Activated CD4-positive, alpha-beta T cell treated with anti-CD3 and anti-CD28 coated beads, Interleukin-2, amount 10 ng/mL, durations not matched to agents 24 days and 14 days (primary cell): ENCODE results near the gene TAF11L14. TPM values are rescaled to one million over a fixed set of nuclear protein-coding genes. Genes with fewer than 3 reads are reported as not detected.
"Not testable (repeated sequence)": the region's sequence is repeated elsewhere in the genome, so short reads cannot be mapped to it uniquely, and the experiment has no call there.

Experiments
- DNase-seq: peaks from one replicate; pipeline ENCODE4 v3.0.0; 2022
- H3K27ac Mint-ChIP-seq: one replicate; pipeline ENCODE4 v1.8.0; 2022; ENCODE audit warnings: mild to moderate bottlenecking, mixed read lengths
- H3K27me3 Mint-ChIP-seq: one replicate; pipeline ENCODE4 v1.8.0; 2022; ENCODE audit warnings: mixed read lengths
- H3K36me3 Mint-ChIP-seq: one replicate; pipeline ENCODE4 v1.8.0; 2022; ENCODE audit warnings: low read depth, mild to moderate bottlenecking, mixed read lengths
- H3K4me1 Mint-ChIP-seq: one replicate; pipeline ENCODE4 v1.8.0; 2021; ENCODE audit warnings: mixed read lengths
- H3K4me3 Mint-ChIP-seq: one replicate; pipeline ENCODE4 v1.8.0; 2022; ENCODE audit warnings: mild to moderate bottlenecking, moderate library complexity, mixed read lengths
- H3K9me3 Mint-ChIP-seq: one replicate; pipeline ENCODE4 v1.8.0; 2021; ENCODE audit warnings: mixed read lengths
- intact Hi-C: fragments of 100-400 bp; cut with micrococcal nuclease; formaldehyde crosslinking; loops from one replicate; pipeline ENCODE4 v1.15.1; 2023
- total RNA-seq: library from RNA; stranded (reverse); gene quantifications from 2 replicates; pipeline ENCODE4 v1.2.3, GENCODE V29; 2022

Gene TAF11L14
- not detected in 2 replicates for total RNA-seq

- Mint-ChIP-seq H3K27ac (no peak within 1 kb of the TSS), H3K27me3 (no peaks in the 10 kb centered on the region), H3K4me1 (no peaks in the 10 kb centered on the region), H3K36me3 (no peaks in the 10 kb centered on the region), H3K9me3 (peaks cover 12% of the 10 kb centered on the region), H3K4me3 (no peak within 1 kb of the TSS)
- DNase-seq: no peak
- intact Hi-C loops: no loop called here
Observed at GRCh38 chr5:17634160-17634559, at the start of gene TAF11L14. Gene TAF11L14, plus strand, starts transcription at chr5:17634460.

GRCh38 chr5:17585658-17586057 is 48.6 kb upstream of the TAF11L14 start, which contains the start of gene TAF11L7:
Gene TAF11L7, minus strand, starts transcription at chr5:17585758.
- not testable (repeated sequence) for H3K4me3 Mint-ChIP-seq, DNase-seq

GRCh38 chr5:17590860-17591259 is 43.4 kb upstream of the TAF11L14 start, which contains the start of gene TAF11L8:
Gene TAF11L8, minus strand, starts transcription at chr5:17590960.
- intact Hi-C loops, H3K36me3 Mint-ChIP-seq, H3K27ac Mint-ChIP-seq, H3K4me3 Mint-ChIP-seq, H3K27me3 Mint-ChIP-seq, DNase-seq, H3K4me1 Mint-ChIP-seq, H3K9me3 Mint-ChIP-seq: not testable (repeated sequence)

More at GRCh38 chr5:17585658-17586057, 48.6 kb upstream of the TAF11L14 start, which contains the start of gene TAF11L7:
- H3K4me1 Mint-ChIP-seq, H3K27me3 Mint-ChIP-seq, H3K9me3 Mint-ChIP-seq, H3K27ac Mint-ChIP-seq, intact Hi-C loops, H3K36me3 Mint-ChIP-seq: not testable (repeated sequence)

- intact Hi-C loops, H3K4me1 Mint-ChIP-seq, H3K27me3 Mint-ChIP-seq, H3K36me3 Mint-ChIP-seq, H3K27ac Mint-ChIP-seq, H3K4me3 Mint-ChIP-seq, H3K9me3 Mint-ChIP-seq: not testable (repeated sequence)
- peak; percentile 28 for DNase-seq
Observed at GRCh38 chr5:17594255-17594654, 40.0 kb upstream of the TAF11L14 start, which contains the start of gene TAF11L9. Gene TAF11L9, minus strand, starts transcription at chr5:17594394.

GRCh38 chr5:17597728-17598127 is 36.5 kb upstream of the TAF11L14 start, which contains the start of gene TAF11L10:
Gene TAF11L10, minus strand, starts transcription at chr5:17597828.
- intact Hi-C loops, H3K9me3 Mint-ChIP-seq, H3K4me3 Mint-ChIP-seq, H3K27ac Mint-ChIP-seq, H3K4me1 Mint-ChIP-seq, DNase-seq, H3K36me3 Mint-ChIP-seq, H3K27me3 Mint-ChIP-seq: not testable (repeated sequence)

- H3K36me3 Mint-ChIP-seq, intact Hi-C loops, H3K4me3 Mint-ChIP-seq, H3K27me3 Mint-ChIP-seq, H3K27ac Mint-ChIP-seq, H3K4me1 Mint-ChIP-seq: not testable (repeated sequence)
- peak; percentile 21 for DNase-seq
- H3K9me3 Mint-ChIP-seq: peaks cover 15% of the 10 kb centered on the region
Observed at GRCh38 chr5:17603880-17604279, 30.4 kb upstream of the TAF11L14 start, which contains the start of gene TAF11L11. Gene TAF11L11, plus strand, starts transcription at chr5:17604183.

GRCh38 chr5:17604951-17605350 is 29.3 kb upstream of the TAF11L14 start:
- H3K27ac Mint-ChIP-seq: no peak overlapping the region
- H3K4me1 Mint-ChIP-seq: no peaks in the 10 kb centered on the region
- H3K9me3 Mint-ChIP-seq: peaks cover 15% of the 10 kb centered on the region
- H3K36me3 Mint-ChIP-seq: no peaks in the 10 kb centered on the region
- H3K4me3 Mint-ChIP-seq: no peak overlapping the region
- DNase-seq: peak; percentile 23
- H3K27me3 Mint-ChIP-seq: no peaks in the 10 kb centered on the region
- intact Hi-C loops: no loop called here

- intact Hi-C loops, H3K27me3 Mint-ChIP-seq, H3K4me3 Mint-ChIP-seq, H3K4me1 Mint-ChIP-seq, DNase-seq, H3K36me3 Mint-ChIP-seq, H3K27ac Mint-ChIP-seq: not testable (repeated sequence)
- H3K9me3 Mint-ChIP-seq: peaks cover 12% of the 10 kb centered on the region
Observed at GRCh38 chr5:17607461-17607860, 26.8 kb upstream of the TAF11L14 start.

- H3K9me3 Mint-ChIP-seq, H3K36me3 Mint-ChIP-seq, H3K4me1 Mint-ChIP-seq, intact Hi-C loops, H3K27ac Mint-ChIP-seq, H3K4me3 Mint-ChIP-seq, H3K27me3 Mint-ChIP-seq, DNase-seq: not testable (repeated sequence)
Observed at GRCh38 chr5:17610092-17610491, 24.2 kb upstream of the TAF11L14 start, which contains the start of gene TAF11L12. Gene TAF11L12, plus strand, starts transcription at chr5:17610392.

- no peak overlapping the region for H3K27ac Mint-ChIP-seq
- intact Hi-C loops: no loop called here
- no peaks in the 10 kb centered on the region for H3K9me3 Mint-ChIP-seq
- H3K27me3 Mint-ChIP-seq: no peaks in the 10 kb centered on the region
- no peak overlapping the region for H3K4me3 Mint-ChIP-seq
- H3K36me3 Mint-ChIP-seq: no peaks in the 10 kb centered on the region
- H3K4me1 Mint-ChIP-seq: no peaks in the 10 kb centered on the region
- no peak for DNase-seq
Observed at GRCh38 chr5:17614872-17615605, 19.2 kb upstream of the TAF11L14 start.

GRCh38 chr5:17619354-17619753 is 14.9 kb upstream of the TAF11L14 start:
- H3K27me3 Mint-ChIP-seq: no peaks in the 10 kb centered on the region
- no peak for DNase-seq
- intact Hi-C loops: no loop called here
- no peaks in the 10 kb centered on the region for H3K4me1 Mint-ChIP-seq
- no peak overlapping the region for H3K4me3 Mint-ChIP-seq
- H3K9me3 Mint-ChIP-seq: peaks cover 9% of the 10 kb centered on the region
- no peaks in the 10 kb centered on the region for H3K36me3 Mint-ChIP-seq
- no peak overlapping the region for H3K27ac Mint-ChIP-seq

GRCh38 chr5:17620627-17621026 is 13.6 kb upstream of the TAF11L14 start:
- no peaks in the 10 kb centered on the region for H3K36me3 Mint-ChIP-seq
- no peaks in the 10 kb centered on the region for H3K4me1 Mint-ChIP-seq
- H3K4me3 Mint-ChIP-seq: no peak overlapping the region
- intact Hi-C loops: no loop called here
- H3K9me3 Mint-ChIP-seq: peaks cover 9% of the 10 kb centered on the region
- no peak for DNase-seq
- no peaks in the 10 kb centered on the region for H3K27me3 Mint-ChIP-seq
- no peak overlapping the region for H3K27ac Mint-ChIP-seq

- intact Hi-C loops: no loop called here
- H3K4me1 Mint-ChIP-seq: no peaks in the 10 kb centered on the region
- H3K4me3 Mint-ChIP-seq: no peak overlapping the region
- H3K9me3 Mint-ChIP-seq: peaks cover 6% of the 10 kb centered on the region
- no peaks in the 10 kb centered on the region for H3K27me3 Mint-ChIP-seq
- DNase-seq: no peak
- H3K27ac Mint-ChIP-seq: no peak overlapping the region
- no peaks in the 10 kb centered on the region for H3K36me3 Mint-ChIP-seq
Observed at GRCh38 chr5:17625686-17626085, 8.6 kb upstream of the TAF11L14 start.

- intact Hi-C loops, H3K36me3 Mint-ChIP-seq, H3K4me1 Mint-ChIP-seq, H3K27me3 Mint-ChIP-seq, H3K4me3 Mint-ChIP-seq, DNase-seq, H3K27ac Mint-ChIP-seq, H3K9me3 Mint-ChIP-seq: not testable (repeated sequence)
Observed at GRCh38 chr5:17631788-17632187, 2.5 kb upstream of the TAF11L14 start, which contains the start of gene TAF11L13. Gene TAF11L13, plus strand, starts transcription at chr5:17632088.
